GM18520 (cell line): ENCODE measurements around the gene RUFY2.
"Not testable (repeated sequence)": the region's sequence is repeated elsewhere in the genome, so short reads cannot be mapped to it uniquely, and the experiment has no call there.

Source experiments
- ATAC-seq: cut with Tn5 transposase; IDR thresholded peaks from one replicate; pipeline ENCODE4 v1.9.1; 2021; ENCODE audit not compliant: unreplicated experiment

RUFY2 gene

GRCh38 chr10:68406815-68407548, at the start of gene RUFY2:
RUFY2 (minus strand) TSS chr10:68407277; CDS start chr10:68407189, 88 bp downstream.
- peak; percentile 95 for ATAC-seq

- not testable (repeated sequence) for ATAC-seq
These were observed 42.6 kb upstream of the RUFY2 start for GRCh38 chr10:68449698-68450097.

- ATAC-seq: no peak
These were observed 39.1 kb upstream of the RUFY2 start for GRCh38 chr10:68446179-68446578.

GRCh38 chr10:68442971-68443370, 35.9 kb upstream of the RUFY2 start:
- no peak for ATAC-seq

GRCh38 chr10:68440898-68441297, 33.8 kb upstream of the RUFY2 start:
- no peak for ATAC-seq

- no peak for ATAC-seq
These were observed 28.7 kb upstream of the RUFY2 start for GRCh38 chr10:68435803-68436202.

- ATAC-seq: no peak
These were observed 27.6 kb upstream of the RUFY2 start for GRCh38 chr10:68434657-68435056.

- no peak for ATAC-seq
These were observed 21.5 kb upstream of the RUFY2 start for GRCh38 chr10:68428396-68429104.

GRCh38 chr10:68424454-68425014, 17.5 kb upstream of the RUFY2 start:
- ATAC-seq: no peak

- ATAC-seq: no peak
These were observed 16.4 kb upstream of the RUFY2 start for GRCh38 chr10:68423522-68423921.

- no peak for ATAC-seq
These were observed 12.3 kb upstream of the RUFY2 start for GRCh38 chr10:68419376-68419775.

GRCh38 chr10:68408898-68409518, 1.9 kb upstream of the RUFY2 start:
- ATAC-seq: no peak

- peak; percentile 8 for ATAC-seq
These were observed 814 bp downstream of the RUFY2 start for GRCh38 chr10:68406111-68406814.

- ATAC-seq: no peak
These were observed 3.4 kb downstream of the RUFY2 start for GRCh38 chr10:68403701-68404100.

- ATAC-seq: no peak
These were observed 4.8 kb downstream of the RUFY2 start for GRCh38 chr10:68402276-68402675.

GRCh38 chr10:68397005-68397404, 10.1 kb downstream of the RUFY2 start:
- no peak for ATAC-seq

- no peak for ATAC-seq
These were observed 21.3 kb downstream of the RUFY2 start for GRCh38 chr10:68385740-68386139.

- ATAC-seq: no peak
These were observed 35.5 kb downstream of the RUFY2 start for GRCh38 chr10:68371604-68372003.

- no peak for ATAC-seq
These were observed 40.0 kb downstream of the RUFY2 start for GRCh38 chr10:68367121-68367520.

- ATAC-seq: no peak
These were observed 40.5 kb downstream of the RUFY2 start for GRCh38 chr10:68366600-68366999.

- no peak for ATAC-seq
These were observed 41.5 kb downstream of the RUFY2 start for GRCh38 chr10:68365611-68366010.
